K562 (cell line): ENCODE data around the gene DEPDC1. TPM values are rescaled to one million over a fixed set of nuclear protein-coding genes. Genes with fewer than 3 reads are reported as not detected.

Source experiments
- ATAC-seq: fragments of 200-7000 bp; cut with Tn5 transposase; 3 replicates; pipeline ENCODE4 v1.9.1; 2020; ENCODE audit warnings: moderate library complexity
- BruUV-seq: library from RNA; stranded (reverse); fragments of 400-500 nt; replicated peaks from 2 replicates; lab custom pipeline; 2021; lab: Mats Ljungman, UMichigan
- CTCF ChIA-PET: fragments of 300-600 bp; formaldehyde crosslinking; extraction: SDS; loops from one replicate; lab custom pipeline; 2021; ENCODE audit warnings: low intra/inter-chr PET ratio; lab: Yijun Ruan, JAX
- POLR2A ChIA-PET: fragments of 300-600, 350-650 bp; sonication (Branson Sonifier 250); formaldehyde crosslinking; extraction: SDS; loops from one replicate; lab custom pipeline; 2021; ENCODE audit warnings: antibody characterized with exemption, inconsistent platforms; lab: Yijun Ruan, JAX
- DNase-seq, 4 experiments: peaks; one replicate each; pipeline versions ENCODE4 v3.0.0 to v3.0.0-alpha.2; 2011 to 2018; ENCODE audit warnings: low spot score in 3 of 4, mixed read lengths in 3 of 4; ENCODE audit errors: extremely low read depth in 1 of 4
- FAIRE-seq: peaks from 2 replicates; lab custom pipeline; 2011; peaks lifted over from hg19 to GRCh38; lab: Jason Lieb, UNC
- H2AFZ ChIP-seq: 2 replicates; pipeline ENCODE4 v1.6.0; 2011; ENCODE audit warnings: low read depth, low read length, control low read depth, inconsistent platforms
- H3K27ac ChIP-seq: fragments of 200-600 bp; 3 replicates; pipeline ENCODE4 v1.8.0; 2011; ENCODE audit warnings: low read depth, mild to moderate bottlenecking, control low read depth, inconsistent platforms, low read length, moderate library complexity, mixed read lengths; ENCODE audit errors: extremely low read depth
- H3K27me3 ChIP-seq, 2 experiments: fragments of 300-600 bp in 1 of 2; 2 replicates in 1 of 2; 3 replicates in 1 of 2; pipeline versions ENCODE4 v1.6.0 to v1.8.0; 2011; ENCODE audit warnings: inconsistent platforms in 2 of 2, low read length in 2 of 2, mild to moderate bottlenecking in 1 of 2, mixed read lengths in 1 of 2, moderate library complexity in 1 of 2; ENCODE audit not compliant: control insufficient read depth in 2 of 2, insufficient read depth in 2 of 2
- H3K36me3 ChIP-seq: fragments of 300-600 bp; 3 replicates; pipeline ENCODE4 v1.8.0; 2011; ENCODE audit warnings: mild to moderate bottlenecking, low read length, inconsistent platforms; ENCODE audit not compliant: control insufficient read depth, insufficient read depth
- H3K4me1 ChIP-seq, 2 experiments: fragments of 200-600 bp in 1 of 2; replicated peaks in 1 of 2; 2 replicates in 1 of 2; 3 replicates in 1 of 2; pipeline versions ENCODE4 v1.5.1 to v1.8.0; 2011; ENCODE audit warnings: inconsistent platforms in 2 of 2, low read length in 2 of 2, mild to moderate bottlenecking in 1 of 2, mixed read lengths in 1 of 2, moderate library complexity in 1 of 2; ENCODE audit not compliant: control insufficient read depth in 2 of 2, insufficient read depth in 2 of 2
- H3K4me2 ChIP-seq: 2 replicates; pipeline ENCODE4 v1.6.1; 2011; ENCODE audit warnings: low read length, control low read depth, inconsistent platforms, mixed read lengths; ENCODE audit not compliant: insufficient read depth
- H3K4me3 ChIP-seq: fragments of 200-600 bp; sonication (generic), shearing (Covaris generic); 2 replicates; pipeline ENCODE4 v1.5.1; 2016; ENCODE audit warnings: control low read depth, inconsistent platforms
- H3K79me2 ChIP-seq: fragments of 200-600 bp; 3 replicates; pipeline ENCODE4 v1.8.0; 2011; ENCODE audit warnings: low read length, inconsistent platforms; ENCODE audit not compliant: control insufficient read depth, insufficient read depth
- H3K9ac ChIP-seq, 2 experiments: 2 replicates each; pipeline versions ENCODE4 v1.6.0 to v1.6.1; 2011; ENCODE audit warnings: low read depth in 2 of 2, low read length in 2 of 2, control low read depth in 1 of 2, inconsistent platforms in 1 of 2, mild to moderate bottlenecking in 1 of 2, mixed read lengths in 1 of 2; ENCODE audit not compliant: insufficient read depth in 1 of 2
- H3K9me1 ChIP-seq: one replicate; pipeline ENCODE4 v1.6.0; 2011; ENCODE audit warnings: inconsistent platforms, mild to moderate bottlenecking, low read length, moderate library complexity; ENCODE audit not compliant: control insufficient read depth, insufficient read depth
- H3K9me3 ChIP-seq: replicated peaks from 2 replicates; pipeline ENCODE4 v1.5.1; 2011; ENCODE audit warnings: low read depth, low read length, inconsistent platforms; ENCODE audit not compliant: control insufficient read depth, insufficient read depth
- H4K20me1 ChIP-seq: replicated peaks from 2 replicates; pipeline ENCODE4 v1.6.1; 2011; ENCODE audit warnings: low read length, inconsistent platforms, mixed read lengths; ENCODE audit not compliant: control insufficient read depth, insufficient read depth
- BRCA1 ChIP-seq, 2 experiments: fragments of 450-650 bp in 1 of 2; sonication (generic) in 1 of 2; formaldehyde crosslinking in 1 of 2; IDR thresholded peaks; 2 replicates each; pipeline versions ENCODE4 v1.5.0 to v1.6.1; 2017 to 2020; ENCODE audit warnings: mild to moderate bottlenecking in 1 of 2, missing genetic modification reagents in 1 of 2
- CHD4 ChIP-seq: fragments of 200-600 bp; sonication (generic); IDR thresholded peaks from 3 replicates; pipeline ENCODE4 v1.6.1; 2012; ENCODE audit warnings: low read depth, mild to moderate bottlenecking, mixed read lengths, low read length, inconsistent platforms; ENCODE audit not compliant: insufficient read depth, insufficient replicate concordance, poor library complexity, severe bottlenecking
- ETV5 ChIP-seq: sonication (generic); formaldehyde crosslinking; IDR thresholded peaks from 2 replicates; pipeline ENCODE4 v1.4.0; 2020; ENCODE audit warnings: low read depth, mild to moderate bottlenecking, missing genetic modification reagents
- IRF2 ChIP-seq: sonication (generic); formaldehyde crosslinking; IDR thresholded peaks from 2 replicates; pipeline ENCODE4 v1.8.1; 2022; ENCODE audit warnings: mild to moderate bottlenecking, missing genetic modification reagents
- KAT8 ChIP-seq: fragments of 450-650 bp; IDR thresholded peaks from 2 replicates; pipeline ENCODE4 v1.6.1; 2016; ENCODE audit warnings: low read depth, mild to moderate bottlenecking
- NFRKB ChIP-seq: fragments of 450-650 bp; IDR thresholded peaks from 2 replicates; pipeline ENCODE4 v1.6.1; 2016; ENCODE audit warnings: low read depth
- PHF20 ChIP-seq: fragments of 450-650 bp; IDR thresholded peaks from 2 replicates; pipeline ENCODE4 v1.6.1; 2018; ENCODE audit not compliant: partially characterized antibody
- PURB ChIP-seq: sonication (generic); formaldehyde crosslinking; IDR thresholded peaks from 2 replicates; pipeline ENCODE4 v1.9.0; 2021; ENCODE audit warnings: low read depth, mild to moderate bottlenecking, missing genetic modification reagents
- RFX7 ChIP-seq: fragments of 250-450 bp; sonication (Bioruptor Pico); IDR thresholded peaks from 2 replicates; pipeline ENCODE4 v1.5.1; 2021; ENCODE audit warnings: mild to moderate bottlenecking
- TBL1XR1 ChIP-seq, 2 experiments: IDR thresholded peaks; 2 replicates each; pipeline ENCODE4 v1.6.1; 2012; ENCODE audit warnings: improper control_type of control experiment in 2 of 2, low read length in 2 of 2, mild to moderate bottlenecking in 1 of 2
- TFE3 ChIP-seq: fragments of 450-650 bp; formaldehyde crosslinking; IDR thresholded peaks from 2 replicates; pipeline ENCODE4 v1.4.0; 2020; ENCODE audit warnings: mild to moderate bottlenecking, mixed read lengths
- THRA ChIP-seq: fragments of 450-650 bp; IDR thresholded peaks from 2 replicates; pipeline ENCODE4 v1.6.1; 2017; ENCODE audit warnings: mild to moderate bottlenecking, moderate library complexity
- TSHZ1 ChIP-seq: fragments of 250-450 bp; sonication (Bioruptor Pico); IDR thresholded peaks from 2 replicates; pipeline ENCODE4 v1.4.0; 2020; ENCODE audit warnings: mild to moderate bottlenecking, moderate library complexity
- ZBED1 ChIP-seq: IDR thresholded peaks from 2 replicates; pipeline ENCODE4 v1.6.1; 2014
- ZNF584 ChIP-seq: fragments of 200-800 bp; sonication (Bioruptor generic); IDR thresholded peaks from 2 replicates; pipeline ENCODE4 v1.6.1; 2016; ENCODE audit warnings: low read depth, mild to moderate bottlenecking, missing genetic modification characterization, missing compliant biosample characterization
- WGBS: fragments of 100-300 bp; shearing (Covaris generic); methylation state at CpG from one replicate; pipeline ENCODE4 v1.1.6; 2016; ENCODE audit warnings: low coverage, mixed read lengths; ENCODE audit not compliant: insufficient coverage; ENCODE audit errors: missing lambda C conversion rate; 5-methylcytosine and 5-hydroxymethylcytosine counted together
- in situ Hi-C: fragments of 300-500 bp; cut with MboI; formaldehyde crosslinking; loops from 4 replicates; pipeline ENCODE4 v1.15.0; 2018; ENCODE audit warnings: inconsistent platforms, mixed read lengths
- intact Hi-C: fragments of 100-400 bp; cut with micrococcal nuclease; formaldehyde crosslinking; loops from 2 replicates; pipeline ENCODE4 v1.14.2; 2022
- polyA plus RNA-seq, 8 experiments: library from polyadenylated mRNA; depleted of rRNA in 4 of 8; stranded (reverse) in 5 of 8; unstranded in 3 of 8; fragments of >200 nt; fragmentation: Nextera tagmentation in 2 of 8; fragmentation: Illumina TruSeq in 1 of 8; extraction: Ambion mirVana in 2 of 8; extraction: Trizol in 1 of 8; gene quantifications; 2 replicates each; pipeline versions ENCODE4 v1.2.1 to v1.2.3, GENCODE V29; 2011 to 2014; ENCODE audit warnings: inconsistent platforms in 1 of 8, missing spikeins in 1 of 8
- total RNA-seq, 7 experiments: library from RNA; depleted of rRNA in 6 of 7; stranded (reverse); fragments of >200 nt in 6 of 7; fragmentation: Illumina TruSeq in 2 of 7; extraction: Trizol in 2 of 7; gene quantifications; 2 replicates each; pipeline versions ENCODE4 v1.2.1 to v1.2.3, GENCODE V29; 2011 to 2021; ENCODE audit warnings: low replicate concordance in 1 of 7

Gene DEPDC1
- total and polyA plus RNA-seq, 9 of the 15 experiments (the other 6 are each of a cell fraction or from before 2014, with no cell fraction given), result 9.9 to 28.3 (median 17.8) TPM

GRCh38 chr1:68460935-68461334, 35.9 kb downstream of the DEPDC1 start:
- H3K9ac ChIP-seq, result no peak overlapping the region
- no peak overlapping the region for H2AFZ ChIP-seq
- no peak for FAIRE-seq
- ChIA-PET POLR2A (no interaction called here), CTCF (no interaction called here)
- intact Hi-C loops, result no loop called here
- H3K79me2 ChIP-seq, result no peaks in the 10 kb centered on the region
- H3K9me3 ChIP-seq, result no peaks in the 10 kb centered on the region
- no peak for ATAC-seq
- in situ Hi-C loops, result loop anchor here (25.0 kb wide), 2 partner anchors 924 to 1276 kb away; no protein-coding TSS in a partner anchor
- 4% methylated on average over 4 of the region's 4 CpGs for WGBS
- H3K9me1 ChIP-seq, result no peaks in the 10 kb centered on the region
- H3K4me3 ChIP-seq, result no peak overlapping the region
- H4K20me1 ChIP-seq, result no peaks in the 10 kb centered on the region
- no peak for TF ChIP-seq RFX7
- no peak for TF ChIP-seq TSHZ1
- TF ChIP-seq PHF20, result no peak
- TF ChIP-seq PURB (CRISPR knock-in tag), result no peak
- no peak for TF ChIP-seq THRA
- TF ChIP-seq ETV5, result no peak
- TF ChIP-seq CHD4, result no peak
- TF ChIP-seq KAT8, result no peak
- TF ChIP-seq BRCA1 (IDR thresholded peaks at IDR 0.05), result no peak
- TF ChIP-seq BRCA1 (CRISPR knock-in tag; IDR thresholded peaks at IDR 0.05), result no peak
- TF ChIP-seq IRF2, result no peak
- no peak for TF ChIP-seq ZBED1
- no peak for TF ChIP-seq ZNF584 (CRISPR knock-in tag)
- no peak for TF ChIP-seq TBL1XR1 (IDR thresholded peaks at IDR 0.05; ENCODE audit: low read length in 2 of 2)
- TF ChIP-seq NFRKB, result no peak
- TF ChIP-seq TFE3 (CRISPR knock-in tag), result no peak
- DNase-seq, result no peak
- H3K27ac ChIP-seq, result no peak overlapping the region
- H3K4me2 ChIP-seq, result no peak overlapping the region
- no TSS peak for BruUV-seq
- H3K27me3 ChIP-seq, result no peaks in the 10 kb centered on the region; a peak in 1 of 5 replicates
- H3K36me3 ChIP-seq, result no peaks in the 10 kb centered on the region
- H3K4me1 ChIP-seq, result no peaks in the 10 kb centered on the region
